ENCODE data around the gene KY. TPM values are rescaled to one million over a fixed set of nuclear protein-coding genes. Genes with fewer than 3 reads are reported as not detected.
A peak's percentile ranks its signal among the peaks of the same experiment; 100 is the strongest.

The KY gene
- polyA plus RNA-seq, 1 donor: 96.9 TPM

- peak; percentile 38 for DNase-seq
Measured at GRCh38 chr3:134644731-134645514, 5.9 kb downstream of the KY start.

GRCh38 chr3:134643150-134643675, 7.6 kb downstream of the KY start:
- DNase-seq: no peak

- no peak for DNase-seq
Measured at GRCh38 chr3:134642445-134643149, 8.2 kb downstream of the KY start.

- no peak for DNase-seq
Measured at GRCh38 chr3:134641671-134642300, 9.0 kb downstream of the KY start.

GRCh38 chr3:134640872-134641470, 9.9 kb downstream of the KY start:
- DNase-seq: no peak

GRCh38 chr3:134640378-134640777, 10.4 kb downstream of the KY start:
- no peak for DNase-seq

- no peak for DNase-seq
Measured at GRCh38 chr3:134638385-134639030, 12.3 kb downstream of the KY start.

- no peak for DNase-seq
Measured at GRCh38 chr3:134636406-134636805, 14.4 kb downstream of the KY start.

GRCh38 chr3:134630506-134630905, 20.3 kb downstream of the KY start:
- DNase-seq: no peak

GRCh38 chr3:134628884-134629283, 21.9 kb downstream of the KY start:
- DNase-seq: no peak

- no peak for DNase-seq
Measured at GRCh38 chr3:134627831-134628230, 23.0 kb downstream of the KY start.

GRCh38 chr3:134625885-134626741, 24.7 kb downstream of the KY start:
- DNase-seq: no peak

- DNase-seq: no peak
Measured at GRCh38 chr3:134625462-134625861, 25.4 kb downstream of the KY start.

- no peak for DNase-seq
Measured at GRCh38 chr3:134624537-134625287, 26.1 kb downstream of the KY start.

GRCh38 chr3:134623615-134624245, 27.1 kb downstream of the KY start:
- no peak for DNase-seq

GRCh38 chr3:134622806-134623365, 27.9 kb downstream of the KY start:
- no peak for DNase-seq

GRCh38 chr3:134621854-134622253, 29.0 kb downstream of the KY start:
- DNase-seq: no peak

GRCh38 chr3:134620476-134621115, 30.2 kb downstream of the KY start:
- no peak for DNase-seq

GRCh38 chr3:134619884-134620445, 30.9 kb downstream of the KY start:
- no peak for DNase-seq

Data from hindlimb muscle (tissue), 1 donor.